Measurements from ENCODE around the gene CAST.

Gene CAST

DNA sequence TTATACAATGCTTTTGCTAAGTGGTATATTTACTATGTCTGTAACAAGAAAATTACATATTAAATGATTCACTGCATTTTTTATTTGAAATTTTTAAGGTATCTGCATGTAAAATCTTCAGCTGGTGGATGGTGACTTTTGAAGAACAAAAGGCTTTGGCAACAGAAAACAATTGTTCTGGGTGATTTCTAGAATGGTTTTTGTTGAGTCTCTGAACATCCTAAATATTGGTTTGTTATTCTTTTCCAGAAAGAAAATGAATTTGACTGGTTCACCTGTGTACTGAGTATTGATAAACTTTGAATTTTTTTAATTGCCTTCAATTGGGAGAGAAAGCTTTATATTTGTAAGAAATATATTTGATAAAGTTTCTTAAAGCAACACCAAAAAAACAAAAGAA is 110.4 kb downstream of the CAST start:
- H3K36me3 ChIP-seq (ENCODE audit: control insufficient read depth, low read length) = peaks cover 90% of the 10 kb centered on the region
- no peaks in the 10 kb centered on the region for H3K4me1 ChIP-seq (ENCODE audit: control insufficient read depth, low read length)
- H3F3A ChIP-seq (ENCODE audit: control insufficient read depth, insufficient read depth) = no peaks in the 10 kb centered on the region

DNA sequence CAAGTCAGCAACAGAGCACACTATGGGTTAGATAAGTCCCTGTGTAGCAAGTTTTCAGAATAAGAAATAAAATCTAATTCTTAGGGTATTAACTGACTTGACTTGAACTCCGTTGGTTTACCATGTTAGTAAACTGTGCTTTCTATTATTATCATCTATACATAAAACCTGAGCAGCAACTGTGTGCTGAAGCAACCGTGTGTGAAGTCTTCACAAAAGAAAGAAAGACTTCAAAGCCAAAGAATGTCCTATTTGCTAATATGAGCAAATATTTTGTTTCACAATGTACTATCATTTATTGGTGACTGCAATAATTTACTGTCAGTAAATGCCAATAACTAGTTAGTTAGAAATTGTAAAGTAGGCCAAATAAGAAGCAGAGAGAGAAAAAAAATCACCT is 112.9 kb downstream of the CAST start:
- Histone ChIP-seq H3K9me3 (ENCODE audit: control insufficient read depth, insufficient read depth, low read length) (no peaks in the 10 kb centered on the region), H3K36me3 (ENCODE audit: control insufficient read depth, low read length) (peaks cover 93% of the 10 kb centered on the region), H3K4me1 (ENCODE audit: control insufficient read depth, low read length) (no peaks in the 10 kb centered on the region), H3K27me3 (ENCODE audit: control insufficient read depth, low read length) (no peaks in the 10 kb centered on the region), H3K79me2 (ENCODE audit: control insufficient read depth, low read length) (no peaks in the 10 kb centered on the region), H3K4me2 (ENCODE audit: low read length) (no peak overlapping the region), H3K4me3 (ENCODE audit: low read length) (no peak overlapping the region), H4K20me1 (ENCODE audit: control insufficient read depth, insufficient read depth, low read depth, low read length) (no peaks in the 10 kb centered on the region), H3K9me2 (replicated peaks; ENCODE audit: control insufficient read depth, low read length) (no peaks in the 10 kb centered on the region), H3F3A (ENCODE audit: control insufficient read depth, insufficient read depth) (no peaks in the 10 kb centered on the region), H3K27ac (ENCODE audit: low read depth, low read length) (no peak overlapping the region)
- TF ChIP-seq, protein P1, sequence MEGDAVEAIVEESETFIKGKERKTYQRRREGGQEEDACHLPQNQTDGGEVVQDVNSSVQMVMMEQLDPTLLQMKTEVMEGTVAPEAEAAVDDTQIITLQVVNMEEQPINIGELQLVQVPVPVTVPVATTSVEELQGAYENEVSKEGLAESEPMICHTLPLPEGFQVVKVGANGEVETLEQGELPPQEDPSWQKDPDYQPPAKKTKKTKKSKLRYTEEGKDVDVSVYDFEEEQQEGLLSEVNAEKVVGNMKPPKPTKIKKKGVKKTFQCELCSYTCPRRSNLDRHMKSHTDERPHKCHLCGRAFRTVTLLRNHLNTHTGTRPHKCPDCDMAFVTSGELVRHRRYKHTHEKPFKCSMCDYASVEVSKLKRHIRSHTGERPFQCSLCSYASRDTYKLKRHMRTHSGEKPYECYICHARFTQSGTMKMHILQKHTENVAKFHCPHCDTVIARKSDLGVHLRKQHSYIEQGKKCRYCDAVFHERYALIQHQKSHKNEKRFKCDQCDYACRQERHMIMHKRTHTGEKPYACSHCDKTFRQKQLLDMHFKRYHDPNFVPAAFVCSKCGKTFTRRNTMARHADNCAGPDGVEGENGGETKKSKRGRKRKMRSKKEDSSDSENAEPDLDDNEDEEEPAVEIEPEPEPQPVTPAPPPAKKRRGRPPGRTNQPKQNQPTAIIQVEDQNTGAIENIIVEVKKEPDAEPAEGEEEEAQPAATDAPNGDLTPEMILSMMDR (IDR thresholded peaks at IDR 0.05; ENCODE audit: low read depth, low read length, poor library complexity, severe bottlenecking) = no peak
- no peak for TF ChIP-seq EZH2phosphoT487 (IDR thresholded peaks at IDR 0.05; ENCODE audit: borderline replicate concordance, low read length)

More for the DNA sequence above, 110.4 kb downstream of the CAST start:
- no peaks in the 10 kb centered on the region for H4K20me1 ChIP-seq (ENCODE audit: control insufficient read depth, insufficient read depth, low read depth, low read length)
- H3K9me3 ChIP-seq (ENCODE audit: control insufficient read depth, insufficient read depth, low read length) = no peaks in the 10 kb centered on the region
- no peak for TF ChIP-seq EZH2phosphoT487 (IDR thresholded peaks at IDR 0.05; ENCODE audit: borderline replicate concordance, low read length)
- TF ChIP-seq, protein P1 (IDR thresholded peaks at IDR 0.05; ENCODE audit: low read depth, low read length, poor library complexity, severe bottlenecking) = no peak
- H3K9me2 ChIP-seq (replicated peaks; ENCODE audit: control insufficient read depth, low read length) = no peaks in the 10 kb centered on the region
- no peaks in the 10 kb centered on the region for H3K27me3 ChIP-seq (ENCODE audit: control insufficient read depth, low read length)
- no peak overlapping the region for H3K4me3 ChIP-seq (ENCODE audit: low read length)
- no peak overlapping the region for H3K27ac ChIP-seq (ENCODE audit: low read depth, low read length)
- no peak overlapping the region for H3K4me2 ChIP-seq (ENCODE audit: low read length)
- H3K79me2 ChIP-seq (ENCODE audit: control insufficient read depth, low read length) = no peaks in the 10 kb centered on the region

DNA sequence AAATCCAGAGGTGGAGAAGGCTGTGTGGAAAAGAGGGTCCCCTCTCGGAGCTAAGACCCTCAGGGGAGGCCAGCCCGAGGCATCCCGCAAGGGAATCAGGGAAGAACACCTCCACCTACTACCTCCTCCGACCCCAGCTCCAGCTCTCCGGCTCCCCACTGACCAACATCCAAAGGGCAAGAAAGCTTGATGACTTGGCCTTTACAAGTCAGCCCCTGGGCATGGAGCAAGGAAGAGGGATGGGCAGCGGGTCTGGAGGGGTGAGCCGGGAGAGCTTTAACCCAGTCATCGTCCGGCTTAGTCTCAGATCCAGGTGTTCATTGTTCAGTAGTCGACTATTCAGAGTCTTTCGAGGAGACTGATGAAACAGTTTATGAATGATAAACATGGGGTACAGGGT is 113.5 kb downstream of the CAST start:
- Histone ChIP-seq H3K36me3 (ENCODE audit: control insufficient read depth, low read length) (peaks cover 91% of the 10 kb centered on the region), H3K79me2 (ENCODE audit: control insufficient read depth, low read length) (no peaks in the 10 kb centered on the region)
- no peak for TF ChIP-seq EZH2phosphoT487 (IDR thresholded peaks at IDR 0.05; ENCODE audit: borderline replicate concordance, low read length)
- TF ChIP-seq, protein P1 (IDR thresholded peaks at IDR 0.05; ENCODE audit: low read depth, low read length, poor library complexity, severe bottlenecking) = no peak

DNA sequence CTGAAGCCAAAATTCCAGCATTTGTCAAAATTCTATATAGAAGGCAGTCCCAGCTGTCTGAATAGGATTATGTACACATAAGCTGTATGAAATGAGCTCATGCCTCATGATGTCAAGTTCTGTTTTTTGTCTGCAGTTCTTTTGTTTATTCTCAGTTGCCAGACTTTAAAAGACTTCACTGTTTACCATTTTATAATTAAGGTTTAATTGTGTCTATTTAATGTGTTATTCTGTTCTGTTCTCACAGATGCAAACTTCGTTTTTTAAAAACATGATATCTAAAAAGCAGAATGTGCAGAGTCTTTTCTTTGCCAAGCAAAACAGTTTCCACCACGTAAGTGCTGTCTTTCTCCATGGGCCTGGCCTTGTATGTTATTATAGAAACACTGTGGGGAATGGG is 114.4 kb downstream of the CAST start:
- Histone ChIP-seq H3K4me1 (ENCODE audit: control insufficient read depth, low read length) (no peaks in the 10 kb centered on the region), H3K4me3 (ENCODE audit: low read length) (no peak overlapping the region), H3K9me2 (replicated peaks; ENCODE audit: control insufficient read depth, low read length) (no peaks in the 10 kb centered on the region), H3K27me3 (ENCODE audit: control insufficient read depth, low read length) (no peaks in the 10 kb centered on the region), H4K20me1 (ENCODE audit: control insufficient read depth, insufficient read depth, low read depth, low read length) (no peaks in the 10 kb centered on the region), H3K27ac (ENCODE audit: low read depth, low read length) (no peak overlapping the region), H3K4me2 (ENCODE audit: low read length) (no peak overlapping the region), H3F3A (ENCODE audit: control insufficient read depth, insufficient read depth) (no peaks in the 10 kb centered on the region), H3K9me3 (ENCODE audit: control insufficient read depth, insufficient read depth, low read length) (no peaks in the 10 kb centered on the region), H3K79me2 (ENCODE audit: control insufficient read depth, low read length) (no peaks in the 10 kb centered on the region), H3K36me3 (ENCODE audit: control insufficient read depth, low read length) (peaks cover 91% of the 10 kb centered on the region)
- no peak for TF ChIP-seq EZH2phosphoT487 (IDR thresholded peaks at IDR 0.05; ENCODE audit: borderline replicate concordance, low read length)
- TF ChIP-seq, protein P1 (IDR thresholded peaks at IDR 0.05; ENCODE audit: low read depth, low read length, poor library complexity, severe bottlenecking) = no peak

More for the DNA sequence above, 113.5 kb downstream of the CAST start:
- Histone ChIP-seq H3F3A (ENCODE audit: control insufficient read depth, insufficient read depth) (no peaks in the 10 kb centered on the region), H4K20me1 (ENCODE audit: control insufficient read depth, insufficient read depth, low read depth, low read length) (no peaks in the 10 kb centered on the region), H3K4me3 (ENCODE audit: low read length) (no peak overlapping the region), H3K27ac (ENCODE audit: low read depth, low read length) (no peak overlapping the region), H3K4me2 (ENCODE audit: low read length) (no peak overlapping the region), H3K9me2 (replicated peaks; ENCODE audit: control insufficient read depth, low read length) (no peaks in the 10 kb centered on the region), H3K27me3 (ENCODE audit: control insufficient read depth, low read length) (no peaks in the 10 kb centered on the region), H3K9me3 (ENCODE audit: control insufficient read depth, insufficient read depth, low read length) (no peaks in the 10 kb centered on the region), H3K4me1 (ENCODE audit: control insufficient read depth, low read length) (no peaks in the 10 kb centered on the region)
